ENCODE data around the gene LSM14A.
"Not testable (repeated sequence)": the region's sequence is repeated elsewhere in the genome, so short reads cannot be mapped to it uniquely, and the experiment has no call there.

LSM14A gene
- total RNA-seq: 157 to 268 (median 179) reads per million in 3 experiments

- DNase-seq: peak; percentile 94
These were observed at the start of gene LSM14A for GRCh38 chr19:34171877-34172660. Gene LSM14A, plus strand, starts transcription at chr19:34172504. Its CDS starts 139 bp downstream, at chr19:34172643.

GRCh38 chr19:34124828-34125227 lies 47.5 kb upstream of the LSM14A start:
- no peak for DNase-seq

GRCh38 chr19:34126966-34127365 lies 45.3 kb upstream of the LSM14A start:
- no peak for DNase-seq

- no peak for DNase-seq
These were observed 44.6 kb upstream of the LSM14A start for GRCh38 chr19:34127684-34128189.

- no peak for DNase-seq
These were observed 43.6 kb upstream of the LSM14A start for GRCh38 chr19:34128558-34129250.

GRCh38 chr19:34131100-34131499 lies 41.2 kb upstream of the LSM14A start:
- DNase-seq: no peak

- not testable (repeated sequence) for DNase-seq
These were observed 40.2 kb upstream of the LSM14A start for GRCh38 chr19:34132145-34132544.

GRCh38 chr19:34132706-34133105 lies 39.6 kb upstream of the LSM14A start:
- not testable (repeated sequence) for DNase-seq

GRCh38 chr19:34134190-34135053 lies 37.9 kb upstream of the LSM14A start:
- DNase-seq: peak; percentile 80

GRCh38 chr19:34135054-34135800 lies 37.1 kb upstream of the LSM14A start:
- no peak for DNase-seq

GRCh38 chr19:34135821-34136611 lies 36.3 kb upstream of the LSM14A start:
- DNase-seq: no peak

GRCh38 chr19:34141025-34141424 lies 31.3 kb upstream of the LSM14A start:
- no peak for DNase-seq

GRCh38 chr19:34142440-34142839 lies 29.9 kb upstream of the LSM14A start:
- DNase-seq: no peak

- peak; percentile 51 for DNase-seq
These were observed 26.5 kb upstream of the LSM14A start for GRCh38 chr19:34145741-34146202.

- DNase-seq: no peak
These were observed 23.6 kb upstream of the LSM14A start for GRCh38 chr19:34148658-34149185.

- no peak for DNase-seq
These were observed 22.4 kb upstream of the LSM14A start for GRCh38 chr19:34149873-34150272.

- DNase-seq: no peak
These were observed 21.7 kb upstream of the LSM14A start for GRCh38 chr19:34150558-34150957.

- no peak for DNase-seq
These were observed 20.9 kb upstream of the LSM14A start for GRCh38 chr19:34151439-34151838.

GRCh38 chr19:34154401-34154800 lies 17.9 kb upstream of the LSM14A start:
- no peak for DNase-seq

- DNase-seq: no peak
These were observed 16.6 kb upstream of the LSM14A start for GRCh38 chr19:34155686-34156085.

- DNase-seq: not testable (repeated sequence)
These were observed 13.3 kb upstream of the LSM14A start for GRCh38 chr19:34158966-34159365.

All from central memory CD4-positive, alpha-beta T cell (primary cell).